ENCODE results near the gene GLIPR1L2.

The GLIPR1L2 gene

DNA sequence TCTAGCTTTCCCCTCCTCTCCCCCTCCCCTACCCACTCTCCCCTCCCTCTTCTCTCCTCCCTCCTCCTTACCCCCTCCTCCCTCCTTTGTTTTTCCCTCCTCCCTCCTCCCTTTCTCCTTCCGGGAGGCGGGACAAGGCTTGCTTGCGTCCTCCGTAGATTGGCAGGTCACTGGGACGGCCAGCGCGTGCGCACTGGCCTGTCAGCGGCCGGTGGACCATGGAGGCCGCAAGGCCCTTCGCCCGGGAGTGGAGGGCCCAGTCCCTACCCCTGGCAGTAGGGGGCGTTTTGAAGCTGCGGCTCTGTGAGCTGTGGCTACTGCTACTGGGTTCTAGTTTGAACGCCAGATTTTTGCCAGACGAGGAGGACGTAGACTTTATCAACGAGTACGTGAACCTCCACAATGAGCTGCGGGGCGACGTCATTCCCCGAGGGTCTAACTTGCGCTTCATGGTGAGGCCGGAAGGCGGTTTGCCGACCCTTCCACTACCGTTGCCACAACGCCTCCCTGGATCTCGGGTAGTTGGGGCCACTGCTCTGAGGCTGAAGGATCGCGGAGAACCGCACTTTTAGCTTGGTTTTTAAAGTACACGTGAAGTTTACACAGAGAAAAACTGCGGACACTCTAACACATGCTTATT is at the start of gene GLIPR1L2:
TSS of gene GLIPR1L2 (plus strand) at position 191 of the 640 bp plus-strand sequence. CDS start at position 219, 28 bp downstream.
- peak; percentile 92 for DNase-seq

DNA sequence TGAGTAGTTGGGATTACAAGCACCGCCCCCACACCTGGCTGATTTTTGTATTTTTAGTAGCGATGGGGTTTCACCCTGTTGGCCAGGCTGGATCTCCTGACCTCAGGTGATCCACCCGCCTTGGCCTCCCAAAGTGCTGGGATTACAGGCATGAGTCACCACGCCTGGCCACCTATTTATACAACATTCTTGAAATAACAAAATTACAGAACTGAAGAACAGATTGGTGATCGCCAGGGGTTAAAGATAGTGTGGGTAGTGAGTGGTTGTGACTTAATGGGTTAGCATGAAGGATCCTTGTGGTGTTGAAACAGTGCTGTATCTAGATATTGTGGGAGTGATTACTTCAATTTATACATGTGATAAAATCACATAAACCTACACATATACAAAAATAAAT is 49.0 kb upstream of the GLIPR1L2 start:
- DNase-seq = no peak

DNA sequence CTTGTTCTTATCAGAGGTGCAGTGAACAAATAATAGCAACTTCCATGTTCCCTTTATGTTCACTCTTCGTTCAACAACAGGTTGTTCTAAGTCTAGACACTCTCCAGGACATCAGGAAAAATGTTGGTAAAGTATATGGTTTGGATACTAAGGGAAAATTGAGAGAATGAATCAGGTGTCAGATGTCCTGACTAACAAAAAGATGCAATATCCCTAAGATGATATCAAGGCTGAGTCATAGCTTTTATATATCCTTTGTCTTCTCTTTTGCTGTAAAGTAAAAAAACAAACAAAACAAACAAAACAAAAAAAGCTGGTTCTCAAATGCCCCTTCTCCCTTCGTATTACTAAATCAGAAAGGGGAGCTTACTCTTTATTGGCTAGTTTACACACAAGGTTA is 45.4 kb upstream of the GLIPR1L2 start:
- no peak for DNase-seq

DNA sequence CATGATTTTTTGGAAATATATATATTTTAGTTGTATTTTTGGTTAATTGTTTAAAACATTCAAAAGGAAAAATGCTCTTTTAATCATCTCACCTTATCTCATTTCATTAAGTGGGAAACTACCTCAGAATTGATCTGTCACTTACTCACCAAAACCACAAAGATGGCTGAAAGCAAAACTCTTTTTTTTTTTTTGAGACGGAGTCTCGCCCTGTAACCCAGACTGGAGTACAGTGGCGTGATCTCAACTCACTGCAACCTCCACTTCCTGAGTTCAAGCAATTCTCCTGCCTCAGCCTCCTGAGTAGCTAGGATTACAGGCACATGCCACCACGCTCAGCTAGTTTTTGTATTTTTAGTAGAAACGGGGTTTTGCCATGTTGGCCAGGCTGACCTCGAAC is 44.7 kb upstream of the GLIPR1L2 start:
- peak; percentile 31 for DNase-seq

DNA sequence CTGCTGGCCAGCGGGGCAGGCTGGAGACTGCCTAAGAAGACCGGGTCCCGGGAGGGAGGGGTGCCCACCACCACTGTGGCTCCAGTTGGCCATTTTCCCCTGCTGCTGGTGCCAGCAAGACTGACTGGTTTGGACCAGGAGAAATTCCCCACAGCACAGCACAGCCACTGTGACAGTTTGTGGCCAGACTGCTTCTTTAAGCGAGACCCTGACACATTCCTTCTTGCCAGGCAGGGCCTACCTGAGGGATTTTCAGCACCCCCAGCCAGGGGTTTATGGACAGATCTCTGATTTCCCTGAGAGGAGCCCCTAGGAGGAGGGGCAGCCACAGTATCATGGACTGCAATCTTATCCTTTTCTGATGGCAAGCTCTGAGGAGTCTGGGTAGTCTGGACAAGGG is 40.9 kb upstream of the GLIPR1L2 start:
- DNase-seq = no peak

DNA sequence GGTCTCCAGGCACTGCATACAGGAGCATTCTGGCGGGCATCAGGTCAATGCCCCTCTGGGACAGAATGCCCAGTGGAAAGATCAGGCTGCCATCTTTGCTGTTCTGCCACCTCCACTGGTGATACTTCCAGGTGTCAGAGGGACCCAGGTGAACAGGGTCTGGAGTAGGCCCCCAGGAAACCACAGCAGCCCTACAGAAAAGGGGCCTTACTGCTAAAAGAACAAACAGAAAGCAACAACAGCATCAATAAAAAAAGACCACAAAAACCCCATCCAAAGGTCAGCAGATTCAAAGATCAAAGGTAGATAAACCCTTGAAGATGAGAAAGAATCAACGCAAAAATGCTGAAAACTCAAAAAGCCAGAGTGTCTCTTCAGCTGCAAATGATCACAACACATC is 40.5 kb upstream of the GLIPR1L2 start:
- no peak for DNase-seq

DNA sequence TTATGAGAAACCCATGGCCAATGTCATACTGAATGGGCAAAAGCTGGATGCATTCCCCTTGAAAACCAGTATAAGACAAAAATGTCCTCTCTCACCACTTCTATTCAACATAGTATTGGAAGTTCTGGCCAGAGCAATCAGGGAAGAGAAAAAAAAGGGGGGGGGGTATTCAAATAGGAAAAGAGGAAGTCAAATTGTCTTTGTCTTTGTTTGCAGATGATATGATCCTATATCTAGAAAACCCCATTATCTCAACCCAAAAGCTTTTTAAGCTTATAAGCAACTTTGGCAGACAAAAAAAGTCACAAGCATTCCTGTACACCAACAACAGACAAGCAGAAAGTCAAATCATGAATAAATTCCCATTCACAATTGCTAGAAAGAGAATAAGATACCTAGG is 36.9 kb upstream of the GLIPR1L2 start:
- no peak for DNase-seq

DNA sequence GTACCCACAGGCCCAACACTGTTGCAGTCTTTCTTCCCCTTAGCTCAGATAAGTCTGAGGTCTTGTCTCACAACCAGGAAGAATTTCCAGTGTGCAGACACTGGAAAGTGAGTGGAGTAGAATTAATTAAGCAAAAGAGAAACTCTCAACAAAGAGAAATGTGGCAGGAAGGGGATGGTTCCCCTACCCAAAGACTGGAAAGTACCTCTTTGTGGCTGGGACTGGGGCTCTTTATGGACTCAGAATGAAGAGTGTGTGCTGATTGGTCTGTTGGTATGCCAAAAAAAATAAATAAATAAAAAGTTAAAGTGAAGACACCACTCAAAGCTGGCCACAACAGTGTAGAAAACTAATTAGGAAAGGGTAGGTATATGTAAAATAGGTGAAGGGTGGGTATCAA is 30.0 kb upstream of the GLIPR1L2 start:
- no peak for DNase-seq

DNA sequence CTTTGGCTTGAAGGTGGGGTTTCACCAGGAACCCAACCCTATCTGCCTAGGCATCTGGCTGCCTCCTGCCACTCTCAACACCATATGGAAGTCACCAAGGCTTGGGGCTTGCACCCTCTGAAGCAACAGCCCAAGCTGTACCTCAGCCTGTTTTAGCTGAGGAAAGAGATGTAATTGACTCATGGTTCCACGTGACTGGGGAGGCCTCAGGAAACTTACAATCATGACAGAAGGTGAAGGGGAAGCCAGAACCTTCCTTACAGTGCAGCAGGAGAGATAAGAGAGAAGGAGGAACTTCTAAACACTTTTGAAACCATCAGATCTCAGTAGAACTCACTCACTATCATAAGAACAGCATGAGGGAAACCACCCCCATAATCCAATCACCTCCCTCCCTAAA is 29.5 kb upstream of the GLIPR1L2 start:
- DNase-seq = no peak

DNA sequence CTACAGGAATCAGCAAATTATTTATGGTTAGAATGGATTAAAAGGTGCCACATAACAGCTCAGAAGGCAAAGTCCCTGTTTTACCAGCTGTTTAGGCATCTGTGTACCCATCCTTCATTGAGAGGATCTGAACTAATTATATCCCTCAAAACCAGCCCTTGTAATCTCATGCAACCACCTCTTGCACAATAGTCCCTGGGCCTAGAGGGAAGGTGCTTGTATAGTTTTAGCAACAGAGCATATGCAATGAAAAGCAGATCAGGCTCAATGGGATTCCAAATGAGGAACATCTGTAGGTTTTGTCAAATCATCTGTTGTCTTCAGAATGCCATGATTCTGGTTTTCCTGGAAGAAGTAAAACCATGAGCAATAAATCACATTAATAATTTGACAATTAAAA is 26.0 kb upstream of the GLIPR1L2 start:
- no peak for DNase-seq

DNA sequence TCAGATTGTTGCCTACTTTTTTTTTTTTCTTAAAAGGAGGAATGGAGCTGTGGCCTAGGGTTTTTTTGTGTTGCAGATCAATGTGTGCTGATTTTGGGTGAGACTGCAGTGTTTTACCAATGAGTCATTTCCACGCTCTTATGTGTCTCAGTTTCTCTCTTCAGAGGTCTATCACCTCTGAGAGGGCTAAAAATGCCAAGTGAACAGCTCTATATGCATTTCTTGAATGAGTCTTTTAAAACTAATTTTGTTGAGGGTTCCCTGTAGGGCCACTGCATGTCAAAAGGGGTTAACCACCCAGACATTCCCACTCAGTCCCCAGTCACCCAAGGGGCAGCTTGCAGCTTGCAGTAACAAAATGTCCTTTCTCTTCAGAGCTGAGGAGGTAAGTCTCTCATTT is 24.3 kb upstream of the GLIPR1L2 start:
- no peak for DNase-seq

DNA sequence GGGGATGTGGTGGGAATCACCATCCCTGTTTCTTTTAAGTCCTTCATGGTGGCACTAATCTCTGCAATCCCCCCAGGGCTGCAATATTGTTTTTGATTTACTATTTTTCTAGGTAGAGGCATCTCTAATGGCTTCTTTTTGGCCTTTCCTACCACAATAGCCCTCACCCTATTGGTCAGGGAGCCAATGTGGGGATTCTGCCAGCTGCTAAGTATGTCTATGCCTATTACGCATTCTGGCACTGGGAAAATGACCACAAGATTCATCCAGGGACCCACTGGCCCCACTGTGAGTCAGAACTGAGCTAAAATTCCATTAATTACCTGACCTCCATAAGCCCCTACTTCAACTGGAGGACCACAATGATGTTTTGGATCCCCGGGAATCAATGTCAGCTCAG is 15.9 kb upstream of the GLIPR1L2 start:
- DNase-seq = no peak

DNA sequence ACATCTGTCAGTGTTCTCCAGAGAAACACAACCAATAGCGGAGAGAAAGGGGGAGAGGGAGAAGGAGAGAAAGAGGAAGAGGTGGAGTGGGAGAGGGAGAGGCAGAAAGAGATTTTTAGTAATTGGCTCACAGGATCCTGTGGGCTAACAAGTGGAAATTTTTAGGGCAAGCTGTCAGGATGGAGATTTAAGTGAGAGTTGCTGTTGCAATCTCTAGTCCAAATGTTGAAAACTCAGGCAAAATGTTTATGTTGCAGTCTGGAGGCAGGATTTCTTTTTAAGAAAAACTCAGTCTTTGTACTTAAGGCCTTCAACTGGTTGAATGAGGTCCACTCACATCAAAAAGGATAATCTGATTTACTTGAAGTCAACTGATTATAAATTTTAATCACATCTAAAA is 12.5 kb upstream of the GLIPR1L2 start:
- no peak for DNase-seq

DNA sequence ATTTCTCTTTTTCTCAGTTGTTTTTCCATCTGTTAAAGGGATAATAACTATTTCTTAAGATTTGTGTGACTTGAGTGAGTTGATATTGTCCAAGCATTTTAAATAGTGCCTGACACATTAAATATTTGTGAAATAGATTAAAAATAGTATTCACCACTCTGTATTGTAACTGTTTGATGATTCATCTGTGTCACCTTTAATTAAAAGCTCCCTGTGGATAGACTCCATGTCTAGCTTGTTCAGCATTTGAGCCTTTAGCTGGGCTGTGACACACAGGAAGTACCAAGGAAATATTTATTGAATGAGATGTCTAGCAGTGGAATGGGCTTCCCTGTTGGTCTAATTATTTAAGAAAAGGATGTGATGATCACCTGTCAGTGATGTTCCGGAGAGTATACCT is 1.8 kb upstream of the GLIPR1L2 start:
- no peak for DNase-seq

DNA sequence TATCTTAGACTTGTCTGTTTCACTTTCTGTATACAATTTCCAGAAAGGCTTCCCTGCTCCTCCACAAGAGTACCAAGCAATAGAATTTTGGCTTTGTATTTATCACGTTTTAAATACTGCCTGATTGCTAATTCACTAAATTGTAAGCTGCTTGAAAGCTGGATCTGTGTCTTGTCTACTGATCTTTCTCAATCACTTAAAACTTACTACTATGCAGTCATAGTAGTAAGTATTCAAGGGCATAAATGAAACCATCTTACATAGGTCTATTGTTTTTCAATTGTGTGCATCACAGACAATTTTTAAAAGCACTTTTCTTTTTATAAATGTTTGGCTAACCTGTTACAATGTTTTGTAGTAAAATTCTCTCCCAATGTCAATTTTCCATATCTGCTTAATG is 1.2 kb upstream of the GLIPR1L2 start:
- DNase-seq = no peak

DNA sequence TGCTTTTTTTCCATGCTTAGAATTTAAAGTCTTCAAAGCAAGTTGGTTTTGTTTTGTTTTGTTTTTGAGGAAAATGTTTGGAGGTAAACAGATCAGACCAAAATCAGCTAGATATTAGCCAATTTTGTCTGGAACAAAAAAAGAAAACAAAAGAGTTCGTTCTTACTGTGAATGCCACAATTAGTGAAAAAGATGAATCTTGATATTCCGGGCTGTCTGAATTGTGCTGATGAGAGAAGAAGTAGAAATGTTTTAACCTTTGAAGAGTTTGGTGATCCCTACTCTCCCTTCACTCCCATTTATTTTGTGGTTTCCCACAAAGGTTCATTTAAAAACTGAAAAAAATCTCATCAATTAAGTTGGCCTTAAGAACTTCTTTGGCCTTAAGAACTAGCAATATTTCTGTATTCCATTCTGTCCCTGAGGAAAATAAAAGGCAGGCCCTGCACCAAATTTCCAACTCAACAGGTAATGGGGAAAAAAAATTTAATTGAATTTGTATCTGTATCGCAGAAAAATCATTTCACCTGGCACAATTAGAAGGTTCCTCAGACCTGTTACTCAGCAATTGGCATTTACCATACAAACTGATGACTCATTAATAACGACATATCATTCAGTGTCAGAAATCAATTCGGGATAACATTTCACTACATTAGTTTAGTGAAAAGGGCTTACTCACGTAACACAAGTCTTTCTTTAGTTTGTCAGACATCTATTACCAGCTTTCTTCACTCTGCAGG is 562 bp upstream of the GLIPR1L2 start:
- no peak for DNase-seq

DNA sequence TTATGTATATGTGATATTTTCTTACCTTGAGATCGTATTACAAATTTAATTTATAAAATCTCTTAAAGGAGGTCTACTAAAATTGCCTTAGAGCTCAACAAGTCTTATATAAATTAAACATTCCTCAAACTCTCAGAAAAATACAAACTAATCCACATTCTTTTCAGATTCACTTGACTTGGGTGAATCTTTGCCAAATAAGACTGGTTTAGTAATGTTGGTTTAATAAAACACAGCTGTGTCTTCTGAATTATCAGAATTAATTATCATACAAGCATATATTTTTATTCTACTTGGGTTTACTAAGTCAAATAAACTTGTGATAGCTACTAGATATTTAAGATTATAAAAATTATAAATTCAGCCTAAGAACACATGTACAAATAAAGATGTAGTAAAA is 13.3 kb downstream of the GLIPR1L2 start:
- no peak for DNase-seq

DNA sequence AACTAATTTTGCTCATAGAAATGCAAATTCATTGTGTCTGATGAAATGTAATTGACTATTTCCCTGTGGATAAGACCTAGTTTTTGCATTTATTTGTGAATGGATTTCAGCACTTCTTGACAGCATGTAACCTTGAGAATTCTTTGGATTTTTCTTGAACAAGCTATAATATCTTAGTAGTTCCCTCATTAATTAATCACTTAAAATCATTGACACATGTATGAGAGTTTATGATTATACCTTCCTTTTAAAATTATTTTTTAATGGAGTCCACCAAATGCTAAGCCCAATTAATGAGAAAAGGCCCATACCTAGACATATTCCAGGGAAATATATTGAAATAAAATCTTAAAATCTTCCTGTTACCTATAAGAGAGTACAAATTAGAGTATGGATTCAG is 16.8 kb downstream of the GLIPR1L2 start:
- no peak for DNase-seq

DNA sequence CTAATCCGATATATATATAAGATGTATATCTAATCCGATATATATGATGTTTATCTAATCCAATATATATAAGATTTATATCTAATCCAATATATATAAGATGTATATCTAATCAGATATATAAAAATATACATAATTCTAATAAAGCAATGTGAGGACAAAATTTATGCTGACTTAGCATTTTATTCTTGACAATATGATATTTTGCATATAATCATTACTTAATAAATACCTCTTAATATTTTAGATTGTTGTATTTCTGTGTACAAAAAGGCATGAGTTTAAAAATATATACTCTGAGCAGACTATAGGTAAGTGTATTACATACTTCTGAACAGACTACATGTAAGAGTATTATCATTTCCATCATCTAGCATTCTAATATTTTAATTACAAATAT is 18.9 kb downstream of the GLIPR1L2 start:
- no peak for DNase-seq

DNA sequence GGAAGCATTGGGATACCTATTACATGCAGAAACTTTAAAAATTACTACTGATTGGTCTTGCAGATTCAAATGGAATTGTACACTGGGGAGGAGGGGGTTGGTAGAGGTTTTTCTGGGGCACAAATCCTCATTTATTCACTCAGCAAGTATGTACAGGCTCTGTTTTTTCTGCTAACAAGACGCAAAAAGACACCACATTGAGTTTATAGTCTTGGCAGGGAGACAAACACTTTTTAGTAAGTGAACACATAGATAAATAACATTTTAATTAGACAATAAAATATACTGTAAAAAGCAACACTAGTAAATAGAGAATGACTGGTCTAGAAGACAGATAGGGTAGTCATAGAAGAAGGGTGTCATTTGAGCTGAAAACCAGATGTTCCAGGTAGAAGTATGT is 23.8 kb downstream of the GLIPR1L2 start:
- DNase-seq = no peak

DNA sequence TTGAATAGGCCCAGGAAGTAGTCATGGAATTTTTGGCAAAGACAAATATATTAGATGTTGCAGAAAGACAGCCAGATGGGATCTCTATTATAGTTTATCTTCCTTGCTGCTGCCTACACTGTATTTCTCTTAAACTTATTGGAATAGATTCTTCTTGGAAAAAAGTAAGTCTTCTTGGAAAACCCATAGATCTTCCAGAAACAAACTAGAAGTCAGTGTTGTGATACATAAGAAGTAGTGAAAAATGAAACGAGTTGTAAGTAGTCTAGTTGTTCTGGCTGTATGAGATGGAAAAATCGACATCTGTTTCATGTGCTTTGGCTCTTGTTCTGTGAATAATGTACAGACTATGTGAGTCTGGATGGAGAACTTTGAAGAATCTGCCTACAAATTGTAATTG is 29.0 kb downstream of the GLIPR1L2 start:
- no peak for DNase-seq

DNA sequence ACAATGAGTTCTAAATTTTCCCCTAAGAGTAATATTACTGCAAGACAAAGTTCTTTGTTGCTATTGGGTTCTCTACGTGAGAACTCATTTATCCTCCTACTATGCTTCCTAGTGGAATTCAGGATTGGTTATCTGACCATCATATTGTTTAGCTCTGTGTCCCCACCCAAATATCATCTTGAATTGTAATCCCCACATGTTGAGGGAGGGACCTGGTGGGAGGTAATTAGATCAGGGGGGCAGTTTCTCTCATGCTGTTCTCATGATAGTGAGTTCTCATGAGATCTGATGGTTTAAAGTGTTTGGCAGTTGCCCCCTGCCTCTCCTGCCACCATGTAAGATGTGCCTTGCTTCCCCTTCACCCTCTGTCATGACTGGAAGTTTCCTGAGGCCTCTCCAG is 36.6 kb downstream of the GLIPR1L2 start:
- DNase-seq = no peak

DNA sequence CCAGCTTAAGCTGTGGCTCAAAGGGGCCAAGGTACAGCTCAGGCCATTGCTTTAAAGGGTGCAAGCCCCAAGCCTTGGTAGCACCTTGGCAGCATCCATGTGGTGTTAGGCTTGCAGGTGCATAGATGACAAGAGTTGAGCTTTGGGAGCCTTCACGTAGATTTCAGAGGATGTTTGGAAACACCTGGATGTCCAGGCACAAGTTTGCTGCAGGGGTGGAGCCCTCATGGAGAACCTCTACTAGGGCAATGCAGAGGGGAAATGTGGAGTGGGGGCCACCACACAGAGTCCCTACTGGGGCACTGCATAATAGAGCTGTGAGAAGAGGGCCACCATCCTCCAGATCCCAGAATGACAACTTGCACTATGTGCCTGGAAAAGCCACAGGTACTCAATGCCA is 37.9 kb downstream of the GLIPR1L2 start:
- no peak for DNase-seq

DNA sequence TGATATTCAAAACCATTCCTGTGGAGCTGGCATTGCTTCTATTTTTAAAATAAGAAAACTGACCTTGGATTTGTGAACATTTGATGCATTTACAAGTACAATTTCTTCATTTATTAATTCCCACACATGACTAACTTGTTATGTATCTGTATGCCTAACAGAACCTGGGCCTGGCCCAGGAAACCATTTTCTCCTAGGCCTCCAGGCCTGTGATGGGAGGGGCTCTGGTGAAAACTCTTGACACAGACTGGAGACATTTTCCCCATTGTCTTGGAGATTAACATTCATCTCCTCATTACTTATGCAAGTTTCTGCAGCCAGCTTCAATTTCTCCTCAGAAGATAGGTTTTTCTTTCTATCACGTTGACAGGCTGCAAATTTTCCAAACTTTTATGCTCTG is 42.0 kb downstream of the GLIPR1L2 start:
- no peak for DNase-seq

DNA sequence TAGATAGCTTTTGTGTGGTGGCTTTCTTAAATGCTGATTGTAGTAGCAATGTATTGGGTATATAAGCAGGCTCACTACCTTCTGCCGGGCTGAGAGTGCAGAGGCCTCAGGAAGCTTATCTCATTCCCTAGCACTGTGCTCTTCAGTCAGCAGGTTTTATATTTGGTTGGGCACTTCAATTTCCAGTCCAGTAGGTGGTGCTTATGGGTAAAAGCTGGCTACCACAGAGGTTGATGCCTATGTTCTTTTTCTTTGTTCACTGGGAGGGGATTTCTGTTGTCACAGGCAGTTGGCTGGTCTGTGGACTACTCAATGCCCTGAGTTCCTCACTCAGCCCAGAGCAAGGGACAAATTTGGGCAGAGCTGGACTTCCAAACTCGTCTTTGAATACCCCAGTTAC is 46.7 kb downstream of the GLIPR1L2 start:
- DNase-seq = no peak
